ENCODE data around the gene MOB2.

MOB2 gene

DNA sequence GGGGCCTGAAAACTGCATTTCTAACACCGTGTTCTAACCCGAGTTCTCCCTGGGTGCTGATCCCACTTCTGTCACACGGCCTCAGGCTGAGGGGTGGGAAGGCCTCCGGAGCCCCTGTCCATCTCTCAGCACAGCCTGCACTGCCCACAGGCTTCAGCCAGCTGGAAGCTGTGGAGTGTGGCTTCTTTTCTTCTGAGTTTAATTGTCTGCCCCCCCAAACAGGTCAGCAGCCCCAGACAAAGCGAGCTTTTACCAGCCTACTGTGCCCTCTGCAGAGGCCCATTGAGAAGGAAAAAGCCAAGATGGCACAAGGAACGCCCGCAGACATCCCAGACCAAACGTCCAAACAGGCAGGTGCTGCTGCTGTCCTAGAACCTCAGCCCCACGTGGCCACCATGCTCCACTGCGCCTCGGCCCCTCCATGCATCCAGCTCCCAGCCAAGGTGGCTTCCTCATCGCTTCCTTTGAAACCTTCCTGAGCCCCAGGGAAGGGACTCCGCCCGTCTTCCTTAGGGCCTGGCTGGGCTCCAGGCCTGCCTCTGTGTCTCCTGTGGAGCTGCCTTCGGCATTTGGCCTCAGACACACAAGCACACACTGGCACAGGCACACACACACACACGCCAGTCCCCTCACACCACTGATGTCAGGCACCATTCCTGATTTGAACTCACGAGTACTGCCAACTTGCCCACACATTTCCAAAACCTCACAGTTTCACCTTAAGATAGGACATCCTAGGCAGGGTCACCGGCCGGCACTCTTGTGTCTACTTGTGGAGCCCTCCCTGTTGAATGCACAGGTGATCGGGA lies 1.7 kb downstream of the MOB2 start:
- DNase-seq = no peak

DNA sequence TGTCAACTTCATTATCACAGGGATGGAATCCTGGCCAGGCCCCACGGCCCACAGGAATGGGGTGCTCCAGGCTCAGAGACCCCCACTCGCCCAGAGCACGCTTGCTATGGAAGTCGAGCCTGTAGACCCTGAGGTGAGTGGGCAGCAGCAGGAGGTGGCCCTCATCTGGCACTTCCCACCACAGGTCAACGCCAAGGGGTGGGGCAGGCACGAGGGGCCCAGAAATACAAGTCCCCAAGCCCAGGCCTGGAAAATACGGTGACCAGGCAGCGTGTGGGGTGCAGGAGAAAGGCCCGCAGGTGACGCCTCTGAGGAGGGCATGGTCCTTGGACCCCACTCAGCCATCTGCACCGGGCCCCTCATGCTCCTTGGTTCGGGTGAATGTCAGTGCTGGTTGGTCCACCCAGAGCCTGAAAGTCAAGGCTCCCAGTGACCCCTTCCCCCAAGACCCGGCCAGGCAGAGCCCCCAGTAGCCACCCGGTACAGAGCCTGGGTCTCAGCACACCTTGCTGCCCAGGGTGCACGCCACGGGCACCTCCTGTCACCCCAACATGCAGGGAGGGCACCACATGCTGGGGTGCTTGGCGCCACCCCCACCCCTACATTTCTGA lies 2.4 kb downstream of the MOB2 start:
- DNase-seq = no peak

DNA sequence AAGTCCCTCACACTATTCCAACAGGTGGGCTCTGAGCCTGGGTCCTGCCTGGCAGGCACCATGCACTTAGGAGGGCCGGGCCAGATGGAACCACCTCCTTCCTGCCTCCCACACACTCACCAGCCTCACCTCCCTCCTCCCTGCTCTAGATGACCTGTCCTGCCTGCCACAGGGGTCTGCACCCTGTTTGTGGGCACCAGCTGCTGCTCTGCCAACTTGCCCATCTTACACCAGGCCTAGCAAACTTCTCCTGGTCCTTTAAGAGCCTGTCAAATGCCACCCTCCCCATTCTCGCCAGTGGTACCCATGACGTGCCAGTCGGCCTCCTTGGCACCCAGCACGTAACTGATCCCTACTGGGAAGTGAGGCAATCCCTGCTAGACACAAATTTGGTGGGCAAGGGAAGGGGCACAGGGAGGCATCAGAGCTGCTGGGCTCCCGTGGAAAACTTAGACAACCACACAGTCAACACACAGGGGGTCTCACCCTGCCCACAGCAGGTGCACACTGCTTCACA lies 3.1 kb downstream of the MOB2 start:
- DNase-seq = no peak

DNA sequence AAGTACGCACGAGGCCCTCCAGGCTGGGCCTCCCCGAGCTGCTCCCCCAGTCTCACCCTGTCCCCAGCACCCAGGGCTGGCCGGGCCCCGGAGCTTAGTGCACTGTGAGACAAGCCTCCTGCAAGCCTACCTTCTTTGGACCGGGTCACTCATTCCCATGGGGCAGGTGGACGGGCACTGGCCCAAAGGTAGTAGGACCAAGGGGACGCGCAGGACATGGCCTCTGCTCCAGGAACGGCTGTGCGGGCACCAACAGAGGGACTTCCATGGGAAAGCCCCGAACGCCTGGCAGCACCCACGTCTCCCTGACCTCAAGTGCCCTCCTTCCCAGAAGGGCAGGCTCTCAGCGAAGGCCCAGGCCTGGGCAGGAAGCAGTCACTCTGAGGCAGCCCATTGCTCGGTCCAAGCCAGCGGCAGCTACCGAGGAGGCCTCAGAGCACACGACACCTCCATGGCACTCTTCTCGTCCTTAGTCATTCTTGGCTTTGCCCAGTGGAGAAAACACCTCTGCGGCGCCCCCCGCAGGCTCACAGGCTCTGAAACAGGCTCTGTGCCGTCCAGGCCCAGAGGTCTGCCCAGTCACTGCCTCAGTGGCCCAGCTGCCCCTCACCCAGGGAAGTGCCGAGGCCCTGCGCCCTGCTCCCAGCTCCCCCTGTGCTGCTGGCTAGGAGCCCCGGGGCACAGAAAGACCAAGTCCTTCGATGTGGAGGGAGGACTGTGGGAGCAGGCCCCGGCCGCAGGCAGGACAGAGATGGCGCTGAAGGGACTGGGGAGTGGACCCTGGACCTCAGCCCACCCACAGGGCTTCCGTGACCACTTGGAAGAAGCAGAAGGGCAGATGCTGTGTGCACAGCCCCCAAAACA lies 3.8 kb downstream of the MOB2 start:
- DNase-seq = no peak

DNA sequence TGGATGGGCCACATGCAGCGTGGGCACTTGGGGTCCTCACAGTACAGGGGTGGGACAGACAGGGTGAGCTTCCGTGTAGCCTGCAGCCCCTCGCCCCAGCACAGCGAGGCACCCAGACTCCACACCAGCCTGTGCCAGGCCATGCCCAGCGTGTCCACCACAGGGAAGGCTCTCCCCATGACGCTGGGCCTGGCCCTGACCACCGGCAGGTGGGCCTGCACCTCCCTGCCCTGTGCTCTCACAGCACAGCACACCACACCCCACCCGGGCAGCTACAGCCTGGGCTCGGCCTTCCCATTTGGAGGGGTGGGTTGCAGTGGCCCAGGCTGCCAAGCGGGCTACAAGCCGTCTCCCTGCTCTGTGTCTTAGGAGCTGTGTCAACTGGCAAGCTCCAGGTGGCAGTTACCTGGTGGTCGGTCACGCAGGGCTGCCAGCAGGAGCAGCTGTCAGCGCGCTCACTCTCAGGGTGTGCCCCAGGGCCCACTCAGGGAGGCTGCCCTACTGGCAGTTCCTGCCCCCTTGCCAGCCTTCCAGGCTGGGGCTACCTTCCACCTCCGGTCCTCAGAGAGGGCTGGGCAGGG lies 4.6 kb downstream of the MOB2 start:
- DNase-seq = no peak

DNA sequence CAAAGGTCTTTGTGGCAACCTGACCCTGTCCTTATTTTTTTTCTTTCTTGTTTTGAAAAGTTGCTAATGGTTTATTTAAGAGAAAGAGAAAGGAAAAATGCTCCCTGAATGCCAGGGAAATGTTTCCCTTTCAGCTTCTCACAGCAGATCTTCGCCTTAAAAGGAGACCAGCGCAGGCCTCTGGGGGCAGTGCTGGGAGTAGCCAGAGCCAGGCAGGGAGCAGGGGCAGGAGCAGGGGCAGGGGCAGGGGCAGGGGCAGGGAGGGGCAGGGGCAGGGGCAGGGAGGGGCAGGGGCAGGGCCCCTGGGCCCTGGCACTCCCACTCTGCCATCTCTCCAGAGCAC lies 5.1 kb downstream of the MOB2 start:
- DNase-seq = no peak

DNA sequence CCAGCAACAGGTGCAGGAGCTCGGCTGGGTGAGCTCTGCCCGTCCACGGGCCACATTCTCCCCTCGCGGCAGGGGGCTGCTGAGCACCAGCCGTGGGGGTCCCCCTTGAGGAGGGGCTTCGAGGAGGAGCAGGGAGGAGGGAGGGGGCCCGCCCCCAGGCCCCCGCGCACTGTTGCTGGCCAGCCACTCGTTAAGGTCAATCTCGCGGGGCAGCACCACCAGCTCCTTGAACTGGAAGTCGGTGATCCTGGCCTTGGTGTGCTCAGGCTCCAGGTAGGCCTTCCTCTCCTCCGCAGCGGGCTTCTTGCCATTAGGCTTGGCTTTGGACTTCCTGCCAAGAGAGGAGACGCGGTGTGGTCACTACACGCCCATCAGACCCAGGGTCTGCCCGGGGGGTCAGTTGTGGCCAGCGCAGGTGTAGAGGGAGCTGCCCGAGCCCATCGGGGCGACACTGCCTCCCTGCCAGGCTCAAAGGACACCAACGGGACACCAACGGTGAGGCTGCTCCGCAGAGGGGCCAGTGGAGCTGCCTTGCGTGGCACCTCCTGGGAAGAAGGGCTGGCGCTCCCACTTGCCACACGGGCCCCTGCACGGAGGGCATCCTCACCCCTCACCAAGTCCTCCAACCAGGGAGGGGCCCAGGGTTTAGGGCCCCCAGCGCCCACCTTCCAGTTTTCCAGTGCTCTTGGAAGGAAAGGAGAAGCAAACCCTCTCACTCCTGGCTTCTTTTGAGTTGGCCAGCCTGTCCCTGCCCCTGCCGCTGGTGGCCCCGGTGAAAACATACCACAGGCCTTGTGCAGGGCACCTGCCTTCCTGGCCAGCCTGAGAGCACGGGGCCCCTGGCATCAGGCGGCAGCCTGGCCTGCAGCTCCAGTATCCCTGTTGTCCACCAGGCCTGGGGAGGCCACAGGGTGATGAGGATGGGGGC lies 5.8 kb downstream of the MOB2 start:
- no peak for DNase-seq

DNA sequence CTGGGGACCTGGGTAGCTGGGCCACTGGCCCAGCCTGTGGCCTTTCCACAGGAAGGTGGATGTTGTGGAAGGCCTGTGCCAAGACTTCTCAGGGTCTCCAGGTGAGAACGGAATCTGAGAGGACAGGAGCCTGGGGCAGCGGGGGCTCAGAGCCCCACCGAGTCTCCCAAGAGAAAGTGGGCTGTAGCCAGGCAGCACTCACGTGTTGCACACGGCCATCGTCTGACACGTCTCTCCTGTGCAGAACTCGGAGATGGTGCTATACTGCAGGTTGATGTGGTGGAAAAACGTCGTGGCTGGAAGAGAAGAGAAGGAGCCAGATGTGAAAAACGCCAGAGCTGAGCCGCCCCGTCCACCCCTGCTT lies 6.4 kb downstream of the MOB2 start:
- no peak for DNase-seq

DNA sequence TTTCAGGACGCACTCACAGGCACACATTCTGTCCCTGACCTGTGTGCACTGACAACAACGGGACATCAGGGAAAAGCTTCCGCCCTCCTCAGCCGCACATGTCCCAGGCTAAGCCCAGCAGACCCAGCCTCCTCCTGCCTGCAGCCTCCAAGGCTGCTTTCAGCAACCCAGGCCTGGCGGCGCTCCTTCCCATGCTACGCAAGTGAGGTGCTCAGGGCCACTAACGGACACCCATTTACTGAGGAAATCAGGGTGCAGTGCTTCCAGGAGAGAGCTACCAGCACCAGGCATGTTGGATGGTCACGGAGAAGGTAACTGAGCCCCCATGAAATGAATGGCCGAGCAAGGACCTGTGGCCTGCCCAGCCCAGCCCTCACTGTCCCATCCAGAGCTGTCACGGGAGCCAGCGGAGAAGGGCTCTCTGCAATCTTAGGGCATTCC lies 6.9 kb downstream of the MOB2 start:
- DNase-seq = no peak

DNA sequence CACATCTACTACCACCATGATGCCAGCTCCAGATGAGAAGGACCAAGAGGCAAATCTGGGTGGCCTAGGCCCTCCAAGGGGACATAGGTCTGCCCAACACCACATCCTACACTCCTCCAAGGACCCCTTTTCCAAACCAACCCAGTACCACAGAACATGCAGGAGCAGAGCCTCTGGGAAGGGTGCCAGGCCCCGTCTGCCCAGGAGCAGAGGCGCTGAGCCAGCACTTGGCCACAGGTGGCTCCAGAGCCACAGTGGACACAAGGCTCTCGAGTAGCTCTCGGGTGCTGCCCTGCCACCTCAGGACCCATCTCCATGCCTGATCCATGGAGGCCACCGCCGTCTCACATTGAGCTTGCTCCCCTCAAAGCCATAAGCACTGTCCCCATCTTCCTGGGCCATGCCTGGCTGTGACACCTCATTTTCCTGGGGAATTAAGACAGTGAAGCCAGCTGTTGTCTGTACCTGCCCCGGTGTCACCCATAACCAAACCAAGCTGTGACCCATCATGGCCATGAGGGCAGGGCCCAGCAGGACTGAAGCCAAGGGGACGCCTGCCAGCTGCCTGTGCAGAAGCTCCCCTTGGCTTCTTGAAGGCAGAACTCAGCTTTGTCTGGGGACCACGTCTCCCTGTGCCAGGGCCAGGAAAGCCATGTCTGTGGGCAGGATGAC lies 7.4 kb downstream of the MOB2 start:
- no peak for DNase-seq

DNA sequence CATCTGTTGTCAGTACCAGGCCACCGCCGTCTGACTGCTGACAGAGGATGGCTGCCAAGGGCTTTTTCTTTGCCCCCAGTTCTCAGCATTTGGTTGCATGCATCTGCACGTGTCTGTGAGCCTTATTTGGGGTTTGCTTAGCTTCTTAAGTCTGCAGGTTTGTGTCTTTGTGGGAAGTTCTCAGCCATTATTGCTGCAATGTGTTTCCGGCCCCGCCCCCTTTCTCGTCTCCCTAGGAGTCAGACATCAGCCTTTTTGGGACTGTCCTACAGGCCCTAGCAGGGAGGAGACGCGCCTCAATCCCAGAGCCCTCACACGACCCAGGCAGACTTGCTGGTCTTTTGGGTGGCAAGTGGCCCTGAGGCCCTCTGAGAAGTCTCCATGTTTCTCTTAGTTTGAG lies 8.0 kb downstream of the MOB2 start:
- DNase-seq = no peak

DNA sequence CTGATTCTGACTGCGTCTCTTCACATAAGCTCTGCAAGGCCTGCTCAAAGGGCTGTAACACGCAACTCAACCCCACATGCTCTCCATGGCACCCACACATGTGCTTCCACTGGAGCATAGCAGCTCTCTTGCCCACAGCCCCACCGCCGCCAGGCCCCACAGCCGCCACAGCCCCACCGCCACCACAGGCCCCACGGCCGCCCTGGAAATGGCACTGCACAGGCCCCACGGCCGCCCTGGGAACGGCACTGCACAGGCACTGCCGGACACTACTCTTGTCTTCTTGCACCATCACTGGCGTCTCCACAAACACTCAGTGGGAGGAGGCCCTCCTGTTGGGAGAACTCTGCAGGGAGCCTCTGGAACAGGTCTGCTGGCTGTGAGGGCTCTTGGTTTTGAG lies 8.6 kb downstream of the MOB2 start:
- no peak for DNase-seq

DNA sequence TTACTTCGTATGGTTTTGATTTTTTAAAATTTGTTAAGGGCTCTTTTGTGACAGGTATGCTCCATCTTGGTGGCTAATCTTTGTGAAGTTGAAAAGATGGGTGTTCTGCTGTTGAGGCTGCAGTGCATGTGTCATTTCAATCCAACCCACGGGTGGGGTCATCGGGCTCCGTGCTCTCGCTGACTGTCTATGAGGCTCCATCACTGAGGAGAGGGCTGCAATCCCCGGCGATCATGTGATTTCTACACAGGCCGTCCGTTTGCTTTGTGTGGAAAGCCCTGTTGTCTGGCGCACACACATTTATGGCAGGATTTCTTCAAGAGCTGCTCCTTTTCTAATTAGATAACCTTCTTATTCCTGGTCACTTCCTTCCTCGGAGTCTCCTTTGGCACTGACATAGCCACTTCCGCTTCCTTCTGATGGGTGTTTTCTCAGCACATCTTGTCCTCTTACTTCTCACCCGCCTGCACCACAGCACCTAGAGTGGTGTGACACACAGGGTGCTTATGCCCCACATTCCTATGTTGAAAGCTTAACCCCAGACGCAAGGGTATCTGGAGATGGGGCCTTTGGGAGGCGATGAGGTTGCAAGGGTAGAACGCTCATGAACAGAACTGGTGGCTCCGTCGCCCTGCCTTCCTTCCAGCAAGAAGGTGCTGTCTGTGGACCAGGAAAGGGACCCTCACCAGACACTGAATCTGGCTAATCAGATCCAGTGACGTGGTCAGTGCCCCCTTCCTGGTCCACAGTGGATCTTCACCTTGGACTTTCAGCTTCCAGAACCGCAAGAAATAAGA lies 9.4 kb downstream of the MOB2 start:
- no peak for DNase-seq

DNA sequence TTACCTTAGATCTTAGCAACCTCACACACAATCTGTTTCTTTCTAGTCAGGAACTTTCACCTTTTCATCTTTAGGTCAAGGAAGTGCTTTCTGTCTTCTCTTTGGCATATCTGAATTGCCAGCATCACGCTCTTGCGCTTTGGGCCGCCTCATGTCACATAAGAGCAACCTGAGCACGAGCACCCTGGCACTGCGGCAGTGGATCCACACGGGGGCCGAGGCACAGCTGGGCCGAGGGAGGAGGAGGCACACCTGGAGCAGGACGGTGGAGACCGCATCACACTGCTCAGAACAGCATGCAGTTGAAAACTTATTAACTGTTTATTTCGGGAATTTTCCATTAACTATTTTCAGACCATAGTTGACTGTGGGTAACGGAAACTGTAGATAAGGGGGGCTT lies 10.7 kb downstream of the MOB2 start:
- no peak for DNase-seq

DNA sequence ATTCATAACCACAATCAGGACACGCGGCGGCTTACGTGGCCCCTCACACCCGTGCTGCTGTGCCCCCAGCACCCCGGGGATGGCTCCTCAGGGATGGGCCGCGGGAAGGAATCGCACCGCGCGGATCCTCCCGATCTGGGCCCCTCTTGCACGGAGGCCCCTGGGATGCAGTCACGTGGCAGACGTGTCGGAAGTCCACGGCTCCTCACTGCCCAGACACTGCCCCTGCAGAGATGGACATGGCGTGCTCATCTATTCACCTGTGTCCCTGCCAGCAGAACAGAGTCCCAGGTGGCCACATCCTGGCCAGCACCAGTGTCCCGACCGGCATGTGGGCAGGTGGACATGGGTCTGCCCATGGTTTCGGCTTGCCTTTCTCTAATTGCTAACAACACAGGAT lies 12.8 kb downstream of the MOB2 start:
- DNase-seq = no peak

DNA sequence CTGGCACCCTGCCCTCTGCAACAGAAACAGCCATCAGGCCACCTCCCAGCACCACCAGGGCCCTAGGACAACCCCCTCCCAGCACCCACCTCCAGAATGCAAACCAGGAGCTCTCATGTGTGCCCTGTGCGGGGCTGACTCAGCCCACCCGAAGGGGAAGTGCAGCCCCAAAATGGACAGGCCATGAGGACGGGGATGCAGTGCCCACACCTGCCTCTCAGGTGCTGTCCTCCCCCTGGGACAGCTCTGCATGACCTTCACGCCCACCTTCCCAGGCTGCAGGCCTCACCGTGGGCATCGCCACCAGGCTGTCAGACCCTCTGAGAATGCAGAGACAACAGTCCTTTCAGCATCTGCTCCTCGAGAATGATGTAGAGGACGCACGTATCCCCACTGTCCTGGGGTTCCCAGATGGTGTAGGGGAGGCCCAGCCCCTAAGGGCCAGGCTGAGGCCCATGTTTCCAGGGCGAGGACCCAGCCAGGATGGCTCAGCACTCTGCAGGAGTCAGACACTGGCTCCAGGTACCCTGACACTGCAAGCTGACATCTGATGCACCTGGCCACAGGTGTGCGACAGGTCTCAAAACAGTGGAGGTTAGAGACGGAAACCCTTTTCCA lies 13.5 kb downstream of the MOB2 start:
- DNase-seq = no peak

DNA sequence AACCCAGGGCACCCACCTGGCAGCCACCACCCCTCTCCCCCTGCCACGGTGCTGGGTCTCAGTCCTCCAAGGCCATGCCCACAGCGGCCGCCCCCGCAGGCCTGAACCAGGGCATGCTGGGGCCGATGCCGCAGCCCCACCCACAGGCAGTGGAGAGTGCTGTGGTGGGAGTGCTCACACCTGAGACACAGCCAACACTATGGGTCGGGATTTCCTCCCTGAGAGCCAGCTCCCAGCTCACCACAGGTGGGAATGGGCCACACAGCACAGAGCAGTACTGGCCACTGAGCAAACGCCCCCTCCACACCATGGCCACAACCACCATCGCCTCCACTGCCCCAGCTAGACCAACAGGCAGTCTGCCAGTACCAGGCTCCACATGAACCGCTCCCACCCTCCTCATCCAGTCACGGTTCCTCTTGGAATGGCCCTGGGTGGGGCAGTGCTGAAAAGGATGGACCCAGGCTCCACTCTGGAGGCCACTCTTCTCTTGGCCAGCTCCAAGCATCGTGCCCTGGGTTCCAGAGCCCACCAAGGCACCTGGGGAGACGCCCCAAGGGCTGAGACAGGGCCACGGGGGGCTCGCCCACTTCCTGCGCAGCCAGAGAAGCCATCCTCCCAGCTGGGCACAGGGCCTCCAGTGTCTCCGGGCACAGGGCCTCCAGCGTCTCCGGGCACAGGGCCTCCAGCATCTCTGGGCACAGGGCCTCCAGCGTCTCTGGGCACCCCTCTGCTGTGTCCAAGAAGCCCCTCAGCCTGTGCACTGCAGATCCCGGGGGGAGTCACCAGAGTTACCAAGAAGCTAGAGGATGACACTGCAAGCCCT lies 14.2 kb downstream of the MOB2 start:
- no peak for DNase-seq

DNA sequence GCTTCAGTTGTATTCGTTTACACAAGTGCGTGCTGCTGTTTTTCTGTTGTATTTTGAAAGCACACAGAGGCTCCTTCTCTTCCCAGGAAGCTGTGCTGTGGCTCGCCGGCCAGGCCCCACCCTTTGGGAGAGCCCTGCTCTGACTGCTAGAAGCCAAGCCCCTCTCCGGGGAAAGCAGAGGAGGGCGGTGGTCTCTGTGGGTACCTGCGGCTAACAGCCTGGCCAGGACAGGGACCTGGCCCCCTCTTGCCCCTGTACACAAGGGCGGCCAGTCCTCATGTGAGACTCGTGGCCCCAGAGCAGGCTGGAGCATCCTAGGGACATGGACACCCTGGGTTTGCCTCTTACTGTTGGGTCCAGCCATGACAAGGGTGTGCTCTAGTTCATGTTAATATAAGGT lies 14.8 kb downstream of the MOB2 start:
- no peak for DNase-seq
